ENCODE results near the gene C17orf58. TPM values are rescaled to one million over a fixed set of nuclear protein-coding genes. Genes with fewer than 3 reads are reported as not detected.
"Not testable (repeated sequence)": the region's sequence is repeated elsewhere in the genome, so short reads cannot be mapped to it uniquely, and the experiment has no call there.

Gene C17orf58
- polyA plus RNA-seq, 3 donors from 2014 or later, result 7.3 to 15.5 (median 8.6) TPM

DNA sequence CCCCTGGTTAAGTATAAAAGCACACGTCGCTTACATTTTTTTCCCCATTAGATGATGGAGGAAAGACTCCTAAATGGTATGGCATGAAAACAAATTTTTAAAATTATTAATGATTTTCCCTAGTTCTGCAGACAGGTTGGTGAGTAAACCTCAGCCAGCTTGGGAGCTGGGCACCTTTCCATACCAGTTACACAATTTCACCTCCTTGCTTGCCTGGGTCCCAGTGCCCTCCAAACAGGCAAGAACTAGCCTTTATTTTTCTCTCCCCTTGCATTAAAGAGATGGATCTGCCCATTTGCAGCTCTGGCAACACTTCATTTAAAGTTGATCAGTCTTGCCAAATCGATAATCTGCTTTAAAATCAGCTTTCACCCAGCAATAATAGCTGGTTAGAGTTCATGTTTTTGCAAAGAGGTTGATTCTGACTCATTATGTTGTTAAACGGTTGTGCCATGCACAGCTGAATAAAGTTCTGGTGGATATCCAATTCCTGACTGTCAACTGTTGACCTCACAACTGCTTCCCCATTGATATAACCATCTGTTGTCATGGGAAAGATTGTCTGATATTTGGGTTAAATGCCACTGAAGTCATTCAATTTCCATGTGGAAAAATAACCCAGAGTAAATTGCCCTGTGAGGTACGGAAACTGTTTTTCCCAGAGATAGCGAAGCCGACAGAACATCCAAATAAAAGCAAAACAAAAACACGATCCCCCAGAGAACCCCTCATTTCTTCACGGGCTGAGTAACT, 1.3 kb downstream of the C17orf58 start:
- no peak for DNase-seq
- H3K36me3 Mint-ChIP-seq, result no peaks in the 10 kb centered on the region
- peaks cover 13 to 33% (median 16%) of the 10 kb centered on the region in 3 donors for H3K27me3 Mint-ChIP-seq (ENCODE audit: low read depth in 3 of 3)
- H3K9me3 Mint-ChIP-seq, result no peaks in the 10 kb centered on the region
- peak overlapping the region; percentile 12 to 89 (median 72) for H3K27ac Mint-ChIP-seq
- H3K4me3 Mint-ChIP-seq, result peak overlapping the region; percentile 79 to 92 (median 89)
- H3K4me1 Mint-ChIP-seq, result peaks cover 28 to 34% of the 10 kb centered on the region in 2 donors

DNA sequence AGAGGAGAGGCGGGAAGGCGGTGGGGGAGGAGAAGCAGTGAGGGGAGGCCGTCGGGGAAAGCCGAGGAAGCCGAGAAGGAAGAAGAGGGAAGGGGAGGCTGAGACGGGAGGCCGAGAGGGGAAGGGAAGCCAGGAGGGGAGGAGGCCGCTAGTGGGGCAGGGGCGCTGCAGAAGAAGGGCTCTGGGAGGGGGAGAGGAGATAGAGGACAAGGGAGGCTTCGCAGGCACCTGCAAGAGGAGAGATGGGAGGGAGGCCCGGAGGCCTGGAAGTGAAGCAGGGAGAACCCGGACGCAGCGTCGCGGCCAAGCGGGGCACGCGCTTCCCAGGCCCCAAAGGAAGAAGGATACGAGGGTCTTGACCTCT, 2.3 kb downstream of the C17orf58 start:
- Mint-ChIP-seq H3K4me1 (peaks cover 28 to 34% of the 10 kb centered on the region in 2 donors), H3K36me3 (no peaks in the 10 kb centered on the region), H3K27me3 (ENCODE audit: low read depth in 3 of 3) (peaks cover 13 to 33% (median 16%) of the 10 kb centered on the region in 3 donors), H3K27ac (peak overlapping the region; percentile 64 to 94 (median 86)), H3K4me3 (peak overlapping the region; percentile 79 to 92 (median 89)), H3K9me3 (no peaks in the 10 kb centered on the region)
- no peak for DNase-seq

DNA sequence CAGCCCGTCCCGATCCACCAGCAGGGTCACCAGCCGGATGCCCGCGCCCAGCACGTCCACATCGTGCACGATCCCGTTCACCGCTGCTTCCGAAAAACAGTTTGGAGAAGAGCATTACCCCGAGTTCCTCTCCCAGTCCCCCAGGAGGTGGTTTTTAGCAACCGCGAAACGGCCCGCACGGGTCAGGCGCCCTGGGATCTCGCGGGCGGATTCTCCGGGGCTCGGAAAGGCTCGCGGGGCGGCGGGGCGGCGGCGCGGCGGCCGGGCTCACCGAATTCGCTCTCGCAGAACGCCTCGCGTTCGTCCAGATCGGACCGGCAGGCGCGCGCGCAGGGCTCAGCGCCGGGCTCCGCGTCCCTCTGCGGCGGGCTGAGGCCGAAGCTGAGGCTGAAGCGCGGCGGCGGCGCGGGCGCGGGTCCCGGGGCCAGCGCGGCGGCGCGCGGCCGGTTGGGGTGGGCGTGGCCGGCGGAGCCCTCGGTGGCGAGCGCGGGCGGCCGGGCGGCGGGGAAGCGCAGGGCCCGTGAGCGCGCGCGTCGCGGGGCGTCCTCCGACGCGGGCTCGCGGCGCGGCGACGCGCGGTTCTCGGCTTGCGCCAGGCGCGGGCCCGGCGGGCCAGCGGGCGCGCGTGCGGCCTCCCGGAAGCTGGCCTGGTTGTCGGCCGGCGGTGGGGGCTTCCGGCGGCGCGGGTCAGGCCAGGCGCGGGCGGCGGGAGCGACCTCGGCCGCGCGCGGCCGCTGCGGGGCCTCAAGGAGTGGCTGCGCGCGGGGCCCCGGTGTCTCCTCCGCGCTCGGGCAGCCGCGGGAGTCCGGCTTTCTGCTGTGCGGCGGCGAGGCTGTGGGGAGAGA, 2.9 kb downstream of the C17orf58 start:
- Mint-ChIP-seq H3K4me3 (peak overlapping the region; percentile 91 to 97 (median 95)), H3K4me1 (peaks cover 28 to 34% of the 10 kb centered on the region in 2 donors), H3K27me3 (ENCODE audit: low read depth in 3 of 3) (peaks cover 10 to 28% (median 16%) of the 10 kb centered on the region in 3 donors), H3K36me3 (no peaks in the 10 kb centered on the region), H3K9me3 (no peaks in the 10 kb centered on the region), H3K27ac (peak overlapping the region; percentile 87 to 96 (median 92))
- DNase-seq, result peak; percentile 81 to 87 (median 86)

DNA sequence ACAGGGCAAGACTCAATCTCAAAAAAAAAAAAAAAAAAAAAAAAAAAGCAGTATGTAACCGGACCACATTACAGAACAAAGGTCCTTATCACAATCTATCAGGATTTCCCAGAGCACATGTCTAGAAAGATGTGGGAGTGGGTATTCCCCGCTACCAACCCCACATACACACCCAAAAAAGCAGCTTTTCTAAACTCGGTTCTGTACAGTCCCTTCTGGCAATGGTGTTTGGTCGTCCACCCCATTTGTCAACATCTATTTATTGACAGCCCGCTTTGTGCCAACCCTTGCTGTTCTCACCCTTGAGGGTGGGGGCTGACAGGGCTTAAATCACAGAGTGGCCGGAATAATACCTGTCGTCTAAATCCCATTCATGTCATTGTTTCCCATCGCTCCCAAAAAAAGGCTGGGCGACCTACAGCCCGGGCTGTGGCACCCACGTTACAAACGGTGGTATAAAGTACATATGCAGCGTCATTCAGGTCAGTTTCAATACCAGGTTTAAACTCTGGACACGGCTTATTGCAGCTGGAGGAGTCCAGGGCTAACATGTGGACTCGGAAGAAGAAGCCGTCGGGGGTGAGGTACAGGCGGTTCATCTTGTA, 3.6 kb downstream of the C17orf58 start:
- H3K4me1 Mint-ChIP-seq, result peaks cover 28 to 34% of the 10 kb centered on the region in 2 donors
- peak overlapping the region; percentile 91 to 97 (median 95) for H3K4me3 Mint-ChIP-seq
- H3K27me3 Mint-ChIP-seq (ENCODE audit: low read depth in 3 of 3), result peaks cover 8 to 27% (median 16%) of the 10 kb centered on the region in 3 donors
- H3K9me3 Mint-ChIP-seq, result no peaks in the 10 kb centered on the region
- H3K27ac Mint-ChIP-seq, result peak overlapping the region; percentile 87 to 96 (median 90)
- peak in 1 of 3 donors; percentile 6 for DNase-seq
- no peaks in the 10 kb centered on the region for H3K36me3 Mint-ChIP-seq

DNA sequence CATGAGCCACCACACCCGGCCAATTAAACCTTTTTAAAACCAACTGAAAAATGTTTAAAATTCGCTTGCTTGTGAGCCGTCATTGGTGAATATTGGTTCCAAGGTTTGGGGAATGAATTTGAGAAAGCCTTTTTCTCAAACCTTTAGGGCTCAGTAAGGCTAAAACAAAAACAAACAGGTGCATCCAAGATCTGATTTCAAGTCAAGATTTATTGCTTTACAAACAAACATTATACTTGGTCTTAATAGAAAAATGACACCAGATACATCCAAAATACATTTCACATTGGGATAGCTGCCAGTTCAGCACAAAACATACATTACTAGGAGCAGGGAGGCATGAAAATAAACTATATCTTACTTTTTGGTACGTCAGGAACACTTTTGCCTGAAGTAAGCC, 5.4 kb downstream of the C17orf58 start:
- H3K9me3 Mint-ChIP-seq, result no peaks in the 10 kb centered on the region
- peak overlapping the region in 1 of 5 donors; percentile 0 for H3K4me3 Mint-ChIP-seq
- H3K27me3 Mint-ChIP-seq (ENCODE audit: low read depth in 3 of 3), result peaks cover 6 to 22% (median 11%) of the 10 kb centered on the region in 3 donors
- peaks cover 22 to 27% of the 10 kb centered on the region in 2 donors for H3K4me1 Mint-ChIP-seq
- no peaks in the 10 kb centered on the region for H3K36me3 Mint-ChIP-seq
- H3K27ac Mint-ChIP-seq, result no peak overlapping the region
- no peak for DNase-seq

DNA sequence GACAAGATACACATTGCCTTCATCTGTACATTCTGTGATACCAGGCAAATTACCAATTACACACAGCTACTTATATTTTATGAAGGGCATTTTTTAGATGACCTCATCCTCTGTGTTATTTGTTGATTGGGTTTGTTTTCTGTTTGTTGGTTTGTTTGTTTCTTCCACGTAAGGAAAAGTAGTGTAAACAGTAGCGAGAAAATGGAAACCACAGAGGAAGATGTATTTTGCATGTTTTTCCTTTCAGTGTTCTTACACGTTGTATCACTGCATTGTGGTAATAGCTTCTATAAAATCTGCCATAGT, 12.9 kb downstream of the C17orf58 start:
- Mint-ChIP-seq H3K36me3 (peaks cover 0 to 13% (median 4%) of the 10 kb centered on the region in 3 donors), H3K4me3 (no peak overlapping the region), H3K27me3 (ENCODE audit: low read depth in 3 of 3) (peaks cover 0 to 2% (median 0%) of the 10 kb centered on the region in 3 donors), H3K4me1 (peaks cover 0 to 13% of the 10 kb centered on the region in 2 donors), H3K9me3 (no peaks in the 10 kb centered on the region), H3K27ac (peak overlapping the region in 3 of 6 donors; percentile 3 to 31 (median 17))
- no peak for DNase-seq

DNA sequence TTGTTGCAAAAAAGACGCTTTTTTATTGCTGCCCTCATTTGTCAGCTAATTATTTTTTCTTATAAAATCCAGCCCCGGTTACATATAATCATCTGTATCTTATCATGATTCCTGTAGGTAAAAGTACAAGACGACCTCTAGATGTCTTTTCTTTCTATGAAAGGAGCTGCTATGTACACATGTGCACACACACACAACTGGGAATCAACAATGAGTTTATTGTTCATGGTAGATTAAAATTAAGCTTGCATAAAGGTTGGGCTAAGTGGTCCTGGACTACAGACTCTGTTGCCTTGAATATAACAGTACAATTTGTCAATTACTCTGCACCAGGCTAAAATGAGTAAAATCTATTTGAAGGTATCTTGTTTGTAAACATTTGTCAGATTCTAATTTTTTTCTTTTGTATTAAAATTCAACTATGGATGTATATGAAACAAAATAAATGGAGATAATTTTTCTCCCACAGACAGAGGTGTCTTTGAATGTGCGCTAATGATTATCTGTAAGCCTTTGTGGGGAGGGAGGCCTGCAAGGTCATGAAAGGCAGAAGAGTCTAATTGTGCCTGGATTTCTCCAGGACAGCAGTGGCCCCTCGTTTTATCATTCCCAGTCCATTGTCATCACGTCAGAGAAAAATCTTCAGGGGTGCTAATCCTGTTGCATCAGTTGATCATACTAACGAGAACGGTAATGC, 13.4 kb downstream of the C17orf58 start:
- H3K9me3 Mint-ChIP-seq, result no peaks in the 10 kb centered on the region
- no peak for DNase-seq
- H3K4me1 Mint-ChIP-seq, result peaks cover 0 to 13% of the 10 kb centered on the region in 2 donors
- H3K36me3 Mint-ChIP-seq, result peaks cover 0 to 13% (median 5%) of the 10 kb centered on the region in 3 donors
- H3K4me3 Mint-ChIP-seq, result no peak overlapping the region
- H3K27ac Mint-ChIP-seq, result peak overlapping the region in 3 of 6 donors; percentile 3 to 36 (median 17)
- peaks cover 0 to 2% (median 0%) of the 10 kb centered on the region in 3 donors for H3K27me3 Mint-ChIP-seq (ENCODE audit: low read depth in 3 of 3)

DNA sequence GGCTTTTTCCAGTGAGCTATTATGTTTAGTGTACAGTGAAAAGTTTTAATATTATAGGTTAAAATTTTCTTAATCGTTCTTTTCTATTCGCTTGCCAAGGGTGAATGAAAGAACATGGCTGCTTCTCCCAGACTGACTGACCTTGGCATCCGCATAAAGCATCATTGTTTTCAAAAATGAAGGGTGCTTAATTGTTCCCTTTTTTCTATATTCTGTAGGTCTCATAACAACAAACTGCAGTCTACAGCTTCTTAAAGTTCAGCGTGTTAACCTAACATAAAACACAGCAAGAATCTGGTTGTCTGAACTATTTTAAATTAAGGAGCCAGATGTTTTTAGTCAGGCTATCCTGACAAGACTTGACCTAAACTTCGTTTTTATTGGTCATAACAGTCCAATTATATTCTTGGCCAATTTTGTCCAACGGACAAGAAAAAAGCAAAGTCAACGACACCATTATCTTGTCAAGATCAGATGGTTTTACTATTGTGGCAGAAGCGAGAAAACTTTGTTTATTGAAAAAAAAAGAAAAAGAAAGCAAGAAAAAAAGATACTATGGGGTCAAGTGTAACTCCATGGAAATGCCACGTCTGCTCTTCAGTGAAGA, 14.1 kb downstream of the C17orf58 start:
- Mint-ChIP-seq H3K9me3 (no peaks in the 10 kb centered on the region), H3K27me3 (ENCODE audit: low read depth in 3 of 3) (peaks cover 0 to 2% (median 0%) of the 10 kb centered on the region in 3 donors), H3K4me1 (peaks cover 0 to 13% of the 10 kb centered on the region in 2 donors), H3K36me3 (peaks cover 0 to 14% (median 5%) of the 10 kb centered on the region in 3 donors), H3K27ac (peak overlapping the region in 1 of 6 donors; percentile 29), H3K4me3 (no peak overlapping the region)
- DNase-seq, result no peak

DNA sequence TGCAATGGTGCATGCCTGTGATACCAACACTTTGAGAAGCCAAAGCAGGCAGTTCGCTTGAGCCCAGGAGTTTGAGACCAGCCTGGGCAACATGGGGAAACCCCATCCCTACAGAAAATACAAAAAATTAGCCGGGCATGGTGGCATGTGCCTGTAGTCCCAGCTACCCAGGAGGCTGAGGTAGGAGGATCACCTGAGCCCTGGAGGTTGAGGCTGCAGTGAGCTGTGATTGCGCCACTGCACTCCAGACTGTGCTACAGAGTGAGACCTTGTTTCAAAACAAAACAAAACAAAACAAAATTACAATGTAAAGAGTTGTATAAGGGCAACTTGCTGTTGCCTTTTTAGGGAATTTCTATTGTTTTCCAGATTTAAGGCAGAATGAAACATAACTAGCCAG, 15.4 kb downstream of the C17orf58 start:
- not testable (repeated sequence) for H3K27ac Mint-ChIP-seq; DNase-seq; H3K4me3 Mint-ChIP-seq; H3K27me3 Mint-ChIP-seq (ENCODE audit: low read depth in 3 of 3); H3K9me3 Mint-ChIP-seq
- Mint-ChIP-seq H3K4me1 (peaks cover 0 to 13% of the 10 kb centered on the region in 2 donors), H3K36me3 (peaks cover 3 to 20% (median 5%) of the 10 kb centered on the region in 3 donors)

DNA sequence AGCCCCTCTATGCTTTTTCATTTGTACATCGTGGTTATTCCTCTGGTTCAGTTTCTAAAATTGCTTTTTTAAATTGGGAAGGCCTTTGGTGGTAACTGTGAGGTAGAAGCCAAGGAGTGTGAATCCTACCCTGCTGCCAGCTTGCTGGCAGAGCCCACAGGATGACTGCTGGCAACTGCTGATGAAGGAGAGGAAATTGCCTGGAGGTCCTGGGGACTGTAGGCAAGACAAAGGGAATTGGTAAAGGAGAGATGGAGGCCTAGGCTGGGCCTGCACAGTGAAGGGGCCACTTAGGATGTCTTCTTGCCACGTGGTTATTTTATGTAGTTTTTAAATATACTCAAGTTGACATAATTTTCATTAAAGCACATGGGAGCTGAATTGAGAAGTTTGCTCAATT, 15.8 kb downstream of the C17orf58 start:
- H3K27me3 Mint-ChIP-seq (ENCODE audit: low read depth in 3 of 3), result peaks cover 0 to 2% (median 0%) of the 10 kb centered on the region in 3 donors
- H3K4me3 Mint-ChIP-seq, result no peak overlapping the region
- H3K36me3 Mint-ChIP-seq, result peaks cover 7 to 24% (median 8%) of the 10 kb centered on the region in 3 donors
- H3K27ac Mint-ChIP-seq, result peak overlapping the region in 2 of 6 donors; percentile 40 to 66
- H3K4me1 Mint-ChIP-seq, result peaks cover 0 to 13% of the 10 kb centered on the region in 2 donors
- H3K9me3 Mint-ChIP-seq, result no peaks in the 10 kb centered on the region
- DNase-seq, result no peak

DNA sequence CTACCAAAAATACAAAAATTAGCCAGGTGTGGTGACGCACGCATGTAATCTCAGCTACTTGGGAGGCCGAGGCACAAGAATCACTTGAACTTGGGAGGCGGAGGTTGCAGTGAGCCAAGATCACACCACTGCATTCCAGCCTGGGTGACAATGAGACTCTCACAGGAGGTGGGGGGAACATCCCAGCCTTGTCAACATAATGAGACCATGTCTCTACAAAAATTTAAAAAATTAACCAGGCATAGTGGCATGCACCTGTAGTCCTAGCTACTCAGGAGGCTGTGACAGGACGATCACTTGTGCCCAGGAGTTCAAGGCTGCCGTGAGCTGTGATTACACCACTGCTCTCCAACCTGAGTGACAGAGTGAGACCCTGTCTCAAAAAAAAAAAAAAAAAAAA, 20.0 kb downstream of the C17orf58 start:
- peaks cover 12 to 31% (median 16%) of the 10 kb centered on the region in 3 donors for H3K36me3 Mint-ChIP-seq
- H3K27ac Mint-ChIP-seq; H3K4me3 Mint-ChIP-seq; H3K9me3 Mint-ChIP-seq; H3K27me3 Mint-ChIP-seq (ENCODE audit: low read depth in 3 of 3); H3K4me1 Mint-ChIP-seq; DNase-seq: not testable (repeated sequence)

DNA sequence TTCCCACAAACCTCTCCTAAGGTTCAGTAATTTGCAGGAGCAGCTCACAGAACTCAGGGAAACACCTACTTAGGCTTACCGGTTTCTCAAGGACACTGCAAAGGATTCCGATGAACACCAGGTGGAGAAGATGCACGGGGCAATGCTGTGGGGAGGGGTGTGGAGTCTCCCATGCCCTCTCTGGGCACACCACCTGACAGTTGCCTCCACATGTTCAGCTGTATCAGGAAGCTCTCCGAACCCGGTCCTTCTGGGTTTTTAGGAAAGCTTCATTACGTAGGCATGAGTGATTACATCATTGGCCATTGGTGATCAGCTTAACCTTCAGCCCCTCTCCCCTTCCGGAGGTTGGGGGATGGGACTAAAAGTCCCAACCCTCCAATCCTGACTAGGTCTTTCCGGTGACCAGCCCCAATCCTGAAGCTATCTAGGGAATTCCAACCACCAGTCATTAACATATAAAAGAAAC, 21.6 kb downstream of the C17orf58 start:
- H3K27ac Mint-ChIP-seq, result no peak overlapping the region

DNA sequence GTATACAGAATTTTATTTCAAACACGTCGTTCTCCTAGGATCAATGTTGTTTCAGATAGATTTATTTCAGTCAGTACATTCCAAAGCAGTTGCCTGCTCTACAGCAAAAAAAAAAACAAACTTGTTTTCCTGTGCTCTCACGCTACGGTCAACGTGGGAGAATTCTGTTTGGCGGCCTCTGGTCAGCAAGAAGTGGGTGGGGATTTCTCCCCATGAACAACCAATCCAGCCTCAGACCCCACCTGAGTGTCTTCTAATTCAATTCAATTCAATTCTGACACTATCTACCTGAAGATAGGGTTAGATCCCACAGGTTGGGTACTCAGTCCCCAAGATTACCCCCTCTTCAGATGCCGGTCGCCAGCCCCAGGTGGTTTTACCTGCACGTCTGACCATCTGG, 22.1 kb downstream of the C17orf58 start:
- H3K4me3 Mint-ChIP-seq, result no peak overlapping the region
- H3K9me3 Mint-ChIP-seq, result no peaks in the 10 kb centered on the region
- H3K27me3 Mint-ChIP-seq (ENCODE audit: low read depth in 3 of 3), result peaks cover 0 to 2% (median 0%) of the 10 kb centered on the region in 3 donors
- H3K4me1 Mint-ChIP-seq, result no peaks in the 10 kb centered on the region
- no peak for DNase-seq
- peaks cover 12 to 31% (median 16%) of the 10 kb centered on the region in 3 donors for H3K36me3 Mint-ChIP-seq
- peak overlapping the region in 2 of 6 donors; percentile 26 to 44 for H3K27ac Mint-ChIP-seq

More for the DNA sequence above, 21.6 kb downstream of the C17orf58 start:
- Mint-ChIP-seq H3K36me3 (peaks cover 12 to 31% (median 16%) of the 10 kb centered on the region in 3 donors), H3K9me3 (no peaks in the 10 kb centered on the region), H3K27me3 (ENCODE audit: low read depth in 3 of 3) (peaks cover 0 to 2% (median 0%) of the 10 kb centered on the region in 3 donors), H3K4me1 (no peaks in the 10 kb centered on the region), H3K4me3 (no peak overlapping the region)
- no peak for DNase-seq
